Hepatocyte (in vitro differentiated cells): ENCODE measurements around the gene EDC3. TPM values are rescaled to one million over a fixed set of nuclear protein-coding genes. Genes with fewer than 3 reads are reported as not detected.

Source experiments
- DNase-seq: peaks from one replicate; pipeline ENCODE4 v3.0.0-alpha.2; 2016; ENCODE audit warnings: low spot score
- H2AFZ ChIP-seq: fragments of 200-600 bp; sonication (generic); 2 replicates; pipeline ENCODE4 v1.6.0; 2016; ENCODE audit warnings: antibody characterized with exemption, mild to moderate bottlenecking
- H3K27ac ChIP-seq: fragments of 200-600 bp; sonication (generic); 2 replicates; pipeline ENCODE4 v1.5.1; 2016; ENCODE audit warnings: mild to moderate bottlenecking
- H3K27me3 ChIP-seq: fragments of 200-600 bp; sonication (generic); 2 replicates; pipeline ENCODE4 v1.6.1; 2016
- H3K36me3 ChIP-seq: fragments of 200-600 bp; sonication (generic); replicated peaks from 2 replicates; pipeline ENCODE4 v1.5.1; 2016; ENCODE audit warnings: low read depth; ENCODE audit not compliant: insufficient read depth
- H3K4me1 ChIP-seq: fragments of 200-600 bp; sonication (generic); 2 replicates; pipeline ENCODE4 v1.5.1; 2016; ENCODE audit warnings: mild to moderate bottlenecking, moderate library complexity; ENCODE audit not compliant: insufficient read depth
- H3K4me2 ChIP-seq: fragments of 200-600 bp; sonication (generic); 2 replicates; pipeline ENCODE4 v1.6.0; 2016
- H3K4me3 ChIP-seq: fragments of 200-600 bp; sonication (generic); 2 replicates; pipeline ENCODE4 v1.5.1; 2016; ENCODE audit warnings: mild to moderate bottlenecking
- H3K79me2 ChIP-seq: fragments of 200-600 bp; sonication (generic); 2 replicates; pipeline ENCODE4 v1.6.0; 2017; ENCODE audit warnings: mild to moderate bottlenecking
- H3K9me2 ChIP-seq: fragments of 200-600 bp; sonication (generic); replicated peaks from 2 replicates; pipeline ENCODE4 v1.6.0; 2017; ENCODE audit warnings: mild to moderate bottlenecking; ENCODE audit not compliant: insufficient read depth
- H3K9me3 ChIP-seq: fragments of 200-600 bp; sonication (generic); 2 replicates; pipeline ENCODE4 v1.5.1; 2016; ENCODE audit warnings: low read depth, mild to moderate bottlenecking
- H4K20me1 ChIP-seq: fragments of 200-600 bp; sonication (generic); 2 replicates; pipeline ENCODE4 v1.6.0; 2016; ENCODE audit warnings: mild to moderate bottlenecking; ENCODE audit not compliant: insufficient read depth, poor library complexity, severe bottlenecking
- CTCF ChIP-seq: fragments of 200-600 bp; sonication (generic); IDR thresholded peaks from 2 replicates; pipeline ENCODE4 v1.5.1; 2016; ENCODE audit warnings: antibody characterized with exemption, mild to moderate bottlenecking; ENCODE audit not compliant: poor library complexity
- EZH2 ChIP-seq: fragments of 200-600 bp; sonication (generic); IDR thresholded peaks from 2 replicates; pipeline ENCODE4 v1.6.1; 2016; ENCODE audit warnings: antibody characterized with exemption, mild to moderate bottlenecking, borderline replicate concordance
- EZH2phosphoT487 ChIP-seq: fragments of 200-600 bp; sonication (generic); IDR thresholded peaks from one replicate; pipeline ENCODE4 v1.6.1; 2018; ENCODE audit warnings: antibody characterized with exemption, mild to moderate bottlenecking, low read depth, moderate library complexity; ENCODE audit not compliant: unreplicated experiment, severe bottlenecking
- WGBS: methylation state at CpG from one replicate; pipeline ENCODE4 v1.1.6; 2016; ENCODE audit warnings: low lambda C conversion rate; ENCODE audit errors: missing lambda C conversion rate; 5-methylcytosine and 5-hydroxymethylcytosine counted together
- polyA plus RNA-seq: library from polyadenylated mRNA; unstranded; fragments of >200 nt; fragmentation: Nextera tagmentation; extraction: Ambion mirVana; gene quantifications from 2 replicates; pipeline ENCODE4 v1.2.1, GENCODE V29; 2016
- total RNA-seq: library from RNA; depleted of rRNA; stranded (reverse); fragments of >200 nt; gene quantifications from 2 replicates; pipeline ENCODE4 v1.2.3, GENCODE V29; 2014

EDC3 gene
- total and polyA plus RNA-seq, 2 experiments from 2014 or later = 11.5 to 31.4 TPM

GRCh38 chr15:74624020-74624602, 71.7 kb downstream of the EDC3 start:
- no peak for TF ChIP-seq EZH2
- Histone ChIP-seq H3K4me3 (no peak overlapping the region), H3K4me2 (no peak overlapping the region), H3K9me2 (no peaks in the 10 kb centered on the region), H2AFZ (no peak overlapping the region), H3K9me3 (no peaks in the 10 kb centered on the region), H3K36me3 (no peaks in the 10 kb centered on the region), H4K20me1 (peaks cover 40% of the 10 kb centered on the region), H3K79me2 (peaks cover 39% of the 10 kb centered on the region), H3K27me3 (no peaks in the 10 kb centered on the region), H3K27ac (no peak overlapping the region), H3K4me1 (no peaks in the 10 kb centered on the region)
- DNase-seq = no peak
- WGBS = 94% methylated on average over 7 of the region's 7 CpGs

- no peak overlapping the region for H2AFZ ChIP-seq
- H3K4me2 ChIP-seq = no peak overlapping the region
- no peaks in the 10 kb centered on the region for H3K27me3 ChIP-seq
- H3K79me2 ChIP-seq = peaks cover 53% of the 10 kb centered on the region
- WGBS = 91% methylated on average over 3 of the region's 3 CpGs
- TF ChIP-seq EZH2phosphoT487 = no peak
- TF ChIP-seq CTCF = no peak
- no peak for TF ChIP-seq EZH2
- H3K36me3 ChIP-seq = no peaks in the 10 kb centered on the region
- peaks cover 3% of the 10 kb centered on the region for H3K4me1 ChIP-seq
- no peak overlapping the region for H3K27ac ChIP-seq
- no peaks in the 10 kb centered on the region for H3K9me2 ChIP-seq
- no peak for DNase-seq
- no peak overlapping the region for H3K4me3 ChIP-seq
- peaks cover 53% of the 10 kb centered on the region for H4K20me1 ChIP-seq
- no peaks in the 10 kb centered on the region for H3K9me3 ChIP-seq
Observed at GRCh38 chr15:74622758-74623157, 73.1 kb downstream of the EDC3 start.

- TF ChIP-seq EZH2 (no peak), EZH2phosphoT487 (no peak), CTCF (no peak)
- Histone ChIP-seq H3K36me3 (no peaks in the 10 kb centered on the region), H3K4me1 (peaks cover 11% of the 10 kb centered on the region), H2AFZ (no peak overlapping the region), H4K20me1 (peaks cover 61% of the 10 kb centered on the region), H3K27ac (no peak overlapping the region), H3K9me3 (no peaks in the 10 kb centered on the region), H3K4me3 (no peak overlapping the region), H3K79me2 (peaks cover 61% of the 10 kb centered on the region), H3K9me2 (no peaks in the 10 kb centered on the region), H3K27me3 (no peaks in the 10 kb centered on the region), H3K4me2 (no peak overlapping the region)
- WGBS = 93% methylated on average over 21 of the region's 21 CpGs
- DNase-seq = no peak
Observed at GRCh38 chr15:74621936-74622335, 73.9 kb downstream of the EDC3 start.

- H3K4me2 ChIP-seq = no peak overlapping the region
- H3K9me2 ChIP-seq = no peaks in the 10 kb centered on the region
- H3K79me2 ChIP-seq = peaks cover 65% of the 10 kb centered on the region
- H2AFZ ChIP-seq = no peak overlapping the region
- peaks cover 65% of the 10 kb centered on the region for H4K20me1 ChIP-seq
- H3K36me3 ChIP-seq = no peaks in the 10 kb centered on the region
- WGBS = 96% methylated on average over 12 of the region's 16 CpGs
- no peak for DNase-seq
- no peak overlapping the region for H3K27ac ChIP-seq
- no peak overlapping the region for H3K4me3 ChIP-seq
- TF ChIP-seq EZH2 = no peak
- TF ChIP-seq EZH2phosphoT487 = no peak
- TF ChIP-seq CTCF = no peak
- peaks cover 14% of the 10 kb centered on the region for H3K4me1 ChIP-seq
- no peaks in the 10 kb centered on the region for H3K9me3 ChIP-seq
- no peaks in the 10 kb centered on the region for H3K27me3 ChIP-seq
Observed at GRCh38 chr15:74621546-74621920, 74.3 kb downstream of the EDC3 start.
